HepG2 (cell line): ENCODE measurements around the gene RAD17. TPM values are rescaled to one million over a fixed set of nuclear protein-coding genes. Genes with fewer than 3 reads are reported as not detected.

Experiments
- AGO1 ChIP-seq: fragments of 200-400 bp; formaldehyde crosslinking; IDR thresholded peaks from 2 replicates; pipeline ENCODE4 v1.6.1; 2017; ENCODE audit warnings: mild to moderate bottlenecking, low read depth, low read length, moderate library complexity; ENCODE audit not compliant: poor library complexity, severe bottlenecking
- ATRX ChIP-seq: sonication (generic); formaldehyde crosslinking; IDR thresholded peaks from 2 replicates; pipeline ENCODE4 v1.4.0; 2020; ENCODE audit warnings: missing genetic modification reagents, borderline replicate concordance
- CC2D1A ChIP-seq: sonication (generic); formaldehyde crosslinking; IDR thresholded peaks from 2 replicates; pipeline ENCODE4 v1.8.1; 2023; ENCODE audit warnings: mild to moderate bottlenecking, missing genetic modification reagents
- ELF4 ChIP-seq: sonication (generic); formaldehyde crosslinking; IDR thresholded peaks from 2 replicates; pipeline ENCODE4 v1.5.0; 2020; ENCODE audit warnings: missing genetic modification reagents, mild to moderate bottlenecking, moderate library complexity, borderline replicate concordance
- KLF16 ChIP-seq, 2 experiments: sonication (generic) in 1 of 2; formaldehyde crosslinking in 1 of 2; IDR thresholded peaks; 2 replicates each; pipeline versions ENCODE4 v1.6.1 to v1.8.0; 2016 to 2023; ENCODE audit warnings: missing genetic modification reagents in 2 of 2, missing compliant biosample characterization in 1 of 2
- MIXL1 ChIP-seq: IDR thresholded peaks from 2 replicates; pipeline ENCODE4 v1.6.1; 2016
- MXI1 ChIP-seq: IDR thresholded peaks from 3 replicates; pipeline ENCODE4 v1.6.1; 2012; ENCODE audit warnings: low read depth, low read length, inconsistent platforms, borderline replicate concordance
- NBN ChIP-seq: fragments of 450-650 bp; conservative IDR thresholded peaks from 2 replicates; pipeline ENCODE4 v1.6.1; 2017
- NKX3-1 ChIP-seq: sonication (generic); formaldehyde crosslinking; IDR thresholded peaks from 2 replicates; pipeline ENCODE4 v1.5.0; 2020; ENCODE audit warnings: missing genetic modification reagents
- PLRG1 ChIP-seq: fragments of 450-650 bp; conservative IDR thresholded peaks from 2 replicates; pipeline ENCODE4 v1.6.1; 2016
- U2AF1 ChIP-seq: fragments of 200-400 bp; formaldehyde crosslinking; optimal IDR thresholded peaks from 2 replicates; pipeline ENCODE3; 2017; ENCODE audit warnings: mild to moderate bottlenecking, low read depth, low read length
- WIZ ChIP-seq: sonication (generic); formaldehyde crosslinking; IDR thresholded peaks from 2 replicates; pipeline ENCODE4 v1.5.1; 2020; ENCODE audit warnings: mild to moderate bottlenecking, missing genetic modification reagents
- ZFP62 ChIP-seq: sonication (generic); formaldehyde crosslinking; IDR thresholded peaks from 2 replicates; pipeline ENCODE4 v1.4.0; 2020; ENCODE audit warnings: missing genetic modification reagents
- ZNF501 ChIP-seq: sonication (generic); formaldehyde crosslinking; IDR thresholded peaks from 2 replicates; pipeline ENCODE4 v1.5.1; 2020; ENCODE audit warnings: mild to moderate bottlenecking, moderate library complexity, missing genetic modification reagents
- ZNF558 ChIP-seq: sonication (generic); formaldehyde crosslinking; IDR thresholded peaks from 2 replicates; pipeline ENCODE4 v1.9.0; 2022; ENCODE audit warnings: mild to moderate bottlenecking, missing genetic modification reagents, borderline replicate concordance
- ZNF598 ChIP-seq: sonication (generic); formaldehyde crosslinking; IDR thresholded peaks from 2 replicates; pipeline ENCODE4 v1.5.1; 2020; ENCODE audit warnings: mild to moderate bottlenecking, missing genetic modification reagents, borderline replicate concordance
- ZNF749 ChIP-seq: sonication (generic); formaldehyde crosslinking; IDR thresholded peaks from 2 replicates; pipeline ENCODE4 v1.8.0; 2022; ENCODE audit warnings: mild to moderate bottlenecking, missing genetic modification reagents, moderate library complexity, borderline replicate concordance
- polyA plus RNA-seq, 8 experiments: library from polyadenylated mRNA; depleted of rRNA in 3 of 8; stranded (reverse) in 7 of 8; unstranded in 1 of 8; fragments of >200 nt; fragmentation: Illumina TruSeq in 4 of 8; extraction: Trizol in 4 of 8; gene quantifications; 2 replicates each; pipeline versions ENCODE4 v1.2.1 to v1.2.3, GENCODE V29; 2011 to 2016; ENCODE audit warnings: low read depth in 4 of 8, missing spikeins in 1 of 8, mixed read lengths in 1 of 8; ENCODE audit not compliant: insufficient read depth in 1 of 8
- total RNA-seq, 5 experiments: library from RNA; depleted of rRNA; stranded (reverse); fragments of >200 nt; fragmentation: Illumina TruSeq; extraction: Trizol; gene quantifications; 2 replicates each; pipeline ENCODE4 v1.2.3, GENCODE V29; 2016; ENCODE audit warnings: low read depth in 1 of 5
- TF ChIP-seq, protein P1 (sequence below): conservative IDR thresholded peaks from 2 replicates; pipeline ENCODE4 v1.6.1; 2018; ENCODE audit warnings: missing genetic modification reagents
- TF ChIP-seq, protein P2 (sequence below): IDR thresholded peaks from 2 replicates; pipeline ENCODE4 v1.6.1; 2016; ENCODE audit warnings: mild to moderate bottlenecking, missing biosample characterization, missing genetic modification reagents
- TF ChIP-seq, protein P3 (sequence below): sonication (generic); formaldehyde crosslinking; IDR thresholded peaks from 2 replicates; pipeline ENCODE4 v1.4.0; 2020; ENCODE audit warnings: missing genetic modification reagents, borderline replicate concordance
- TF ChIP-seq, protein P4 (sequence below): sonication (generic); formaldehyde crosslinking; IDR thresholded peaks from 2 replicates; pipeline ENCODE4 v1.8.1; 2023; ENCODE audit warnings: mild to moderate bottlenecking, moderate library complexity, missing genetic modification reagents
- TF ChIP-seq, protein P5 (sequence below): sonication (generic); formaldehyde crosslinking; IDR thresholded peaks from 2 replicates; pipeline ENCODE4 v1.8.0; 2022; ENCODE audit warnings: missing genetic modification reagents, mild to moderate bottlenecking, inconsistent platforms, borderline replicate concordance
- TF ChIP-seq, protein P6 (sequence below): sonication (generic); formaldehyde crosslinking; IDR thresholded peaks from 2 replicates; pipeline ENCODE4 v1.5.1; 2020; ENCODE audit warnings: missing genetic modification reagents, mild to moderate bottlenecking, borderline replicate concordance
- TF ChIP-seq, protein P7 (sequence below): sonication (generic); formaldehyde crosslinking; IDR thresholded peaks from 2 replicates; pipeline ENCODE4 v1.4.0; 2020; ENCODE audit warnings: missing genetic modification reagents; ENCODE audit errors: not compliant biosample characterization

RAD17 gene
- total and polyA plus RNA-seq, 2 of the 13 experiments (the other 11 are each of a cell fraction or from before 2014, with no cell fraction given), result 24.0 to 25.9 TPM

DNA sequence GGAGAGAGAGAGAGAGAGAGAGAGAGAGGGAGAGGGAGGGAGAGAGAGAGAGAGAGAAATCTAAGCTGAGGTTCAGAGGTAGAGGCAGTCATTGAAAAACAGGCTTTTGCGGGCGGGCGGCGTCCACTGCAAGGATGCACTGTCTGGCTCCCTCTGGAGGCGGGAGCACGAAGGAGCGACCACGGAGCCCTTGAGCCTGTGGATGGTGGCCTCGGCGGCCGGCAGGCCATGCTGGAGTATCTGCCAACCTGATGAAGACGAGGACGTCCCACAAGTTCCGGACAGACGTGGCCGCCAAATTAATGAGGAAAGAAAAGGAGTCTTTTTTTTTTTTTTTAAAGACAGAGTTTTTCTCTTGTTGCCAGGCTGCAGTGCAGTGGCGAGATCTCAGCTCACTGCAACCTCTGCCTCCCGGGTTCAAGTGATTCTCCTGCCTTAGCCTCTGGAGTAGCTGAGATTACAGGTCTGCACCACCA is 34.8 kb upstream of the RAD17 start (continued):
- TF ChIP-seq ZFP62 (no peak), MIXL1 (CRISPR knock-in tag) (no peak), KLF16 (CRISPR knock-in tag; IDR thresholded peaks at IDR 0.05) (peak in 1 of 2 experiments; percentile 52; a peak in 1 of 4 replicates), ZNF558 (CRISPR knock-in tag) (no peak), ZNF501 (CRISPR knock-in tag) (0 out of 2 replicates have a peak, but pooled peaks have one; percentile 45), NBN (no peak), AGO1 (no peak), PLRG1 (no peak), U2AF1 (no peak), MXI1 (peak; percentile 20; the same call in 1 of the 3 replicates), ELF4 (no peak), NKX3-1 (no peak), ZNF598 (no peak), CC2D1A (no peak), ZNF749 (no peak), ATRX (no peak), WIZ (CRISPR knock-in tag) (no peak)
- TF ChIP-seq, protein P1, sequence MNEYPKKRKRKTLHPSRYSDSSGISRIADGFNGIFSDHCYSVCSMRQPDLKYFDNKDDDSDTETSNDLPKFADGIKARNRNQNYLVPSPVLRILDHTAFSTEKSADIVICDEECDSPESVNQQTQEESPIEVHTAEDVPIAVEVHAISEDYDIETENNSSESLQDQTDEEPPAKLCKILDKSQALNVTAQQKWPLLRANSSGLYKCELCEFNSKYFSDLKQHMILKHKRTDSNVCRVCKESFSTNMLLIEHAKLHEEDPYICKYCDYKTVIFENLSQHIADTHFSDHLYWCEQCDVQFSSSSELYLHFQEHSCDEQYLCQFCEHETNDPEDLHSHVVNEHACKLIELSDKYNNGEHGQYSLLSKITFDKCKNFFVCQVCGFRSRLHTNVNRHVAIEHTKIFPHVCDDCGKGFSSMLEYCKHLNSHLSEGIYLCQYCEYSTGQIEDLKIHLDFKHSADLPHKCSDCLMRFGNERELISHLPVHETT (CRISPR knock-in tag), result no peak
- TF ChIP-seq, protein P2, sequence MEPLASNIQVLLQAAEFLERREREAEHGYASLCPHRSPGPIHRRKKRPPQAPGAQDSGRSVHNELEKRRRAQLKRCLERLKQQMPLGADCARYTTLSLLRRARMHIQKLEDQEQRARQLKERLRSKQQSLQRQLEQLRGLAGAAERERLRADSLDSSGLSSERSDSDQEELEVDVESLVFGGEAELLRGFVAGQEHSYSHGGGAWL (CRISPR knock-in tag), result no peak
- TF ChIP-seq, protein P3, sequence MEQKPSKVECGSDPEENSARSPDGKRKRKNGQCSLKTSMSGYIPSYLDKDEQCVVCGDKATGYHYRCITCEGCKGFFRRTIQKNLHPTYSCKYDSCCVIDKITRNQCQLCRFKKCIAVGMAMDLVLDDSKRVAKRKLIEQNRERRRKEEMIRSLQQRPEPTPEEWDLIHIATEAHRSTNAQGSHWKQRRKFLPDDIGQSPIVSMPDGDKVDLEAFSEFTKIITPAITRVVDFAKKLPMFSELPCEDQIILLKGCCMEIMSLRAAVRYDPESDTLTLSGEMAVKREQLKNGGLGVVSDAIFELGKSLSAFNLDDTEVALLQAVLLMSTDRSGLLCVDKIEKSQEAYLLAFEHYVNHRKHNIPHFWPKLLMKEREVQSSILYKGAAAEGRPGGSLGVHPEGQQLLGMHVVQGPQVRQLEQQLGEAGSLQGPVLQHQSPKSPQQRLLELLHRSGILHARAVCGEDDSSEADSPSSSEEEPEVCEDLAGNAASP, result peak; percentile 20; the same call in 1 of the 2 replicates
- TF ChIP-seq, protein P4, sequence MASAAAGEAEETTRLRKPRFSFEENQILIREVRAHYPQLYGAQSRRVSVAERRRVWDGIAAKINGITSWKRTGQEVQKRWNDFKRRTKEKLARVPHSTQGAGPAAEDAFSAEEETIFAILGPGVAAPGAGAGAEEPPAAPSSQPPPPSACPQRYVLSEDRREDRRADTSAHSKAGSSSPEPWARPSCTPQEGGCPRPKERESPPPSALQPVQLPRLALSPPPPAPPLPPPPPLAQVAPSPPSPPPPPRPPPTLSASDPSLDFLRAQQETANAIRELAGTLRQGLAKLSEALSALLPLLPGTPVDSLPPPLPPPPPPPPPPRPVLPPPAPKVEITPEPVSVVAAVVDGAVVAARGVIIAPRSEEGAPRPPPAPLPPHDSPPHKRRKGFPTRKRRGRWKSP, result no peak
- TF ChIP-seq, protein P5, sequence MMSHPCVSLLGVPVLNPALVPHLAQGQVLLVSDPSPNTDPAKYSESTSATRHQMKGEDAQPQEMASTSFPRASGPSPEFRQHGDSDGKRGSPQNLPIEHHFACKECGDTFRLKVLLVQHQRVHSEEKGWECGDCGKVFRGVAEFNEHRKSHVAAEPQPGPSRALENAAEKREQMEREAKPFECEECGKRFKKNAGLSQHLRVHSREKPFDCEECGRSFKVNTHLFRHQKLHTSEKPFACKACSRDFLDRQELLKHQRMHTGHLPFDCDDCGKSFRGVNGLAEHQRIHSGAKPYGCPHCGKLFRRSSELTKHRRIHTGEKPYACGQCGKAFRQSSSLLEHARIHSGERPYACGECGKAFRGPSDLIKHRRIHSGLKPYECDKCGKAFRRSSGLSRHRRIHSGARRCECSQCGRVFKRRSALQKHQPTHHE (CRISPR knock-in tag), result 0 out of 2 replicates have a peak, but pooled peaks have one; percentile 32
- TF ChIP-seq, protein P6, sequence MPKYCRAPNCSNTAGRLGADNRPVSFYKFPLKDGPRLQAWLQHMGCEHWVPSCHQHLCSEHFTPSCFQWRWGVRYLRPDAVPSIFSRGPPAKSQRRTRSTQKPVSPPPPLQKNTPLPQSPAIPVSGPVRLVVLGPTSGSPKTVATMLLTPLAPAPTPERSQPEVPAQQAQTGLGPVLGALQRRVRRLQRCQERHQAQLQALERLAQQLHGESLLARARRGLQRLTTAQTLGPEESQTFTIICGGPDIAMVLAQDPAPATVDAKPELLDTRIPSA (CRISPR knock-in tag), result no peak
- TF ChIP-seq, protein P7, sequence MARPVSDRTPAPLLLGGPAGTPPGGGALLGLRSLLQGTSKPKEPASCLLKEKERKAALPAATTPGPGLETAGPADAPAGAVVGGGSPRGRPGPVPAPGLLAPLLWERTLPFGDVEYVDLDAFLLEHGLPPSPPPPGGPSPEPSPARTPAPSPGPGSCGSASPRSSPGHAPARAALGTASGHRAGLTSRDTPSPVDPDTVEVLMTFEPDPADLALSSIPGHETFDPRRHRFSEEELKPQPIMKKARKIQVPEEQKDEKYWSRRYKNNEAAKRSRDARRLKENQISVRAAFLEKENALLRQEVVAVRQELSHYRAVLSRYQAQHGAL (CRISPR knock-in tag), result no peak
